GM19023 (cell line): ENCODE measurements around the gene DENND2C.

Experiments
- ATAC-seq: cut with Tn5 transposase; IDR thresholded peaks from one replicate; pipeline ENCODE4 v1.9.1; 2021; ENCODE audit warnings: mild to moderate bottlenecking, moderate library complexity; ENCODE audit not compliant: unreplicated experiment

DENND2C gene

DNA sequence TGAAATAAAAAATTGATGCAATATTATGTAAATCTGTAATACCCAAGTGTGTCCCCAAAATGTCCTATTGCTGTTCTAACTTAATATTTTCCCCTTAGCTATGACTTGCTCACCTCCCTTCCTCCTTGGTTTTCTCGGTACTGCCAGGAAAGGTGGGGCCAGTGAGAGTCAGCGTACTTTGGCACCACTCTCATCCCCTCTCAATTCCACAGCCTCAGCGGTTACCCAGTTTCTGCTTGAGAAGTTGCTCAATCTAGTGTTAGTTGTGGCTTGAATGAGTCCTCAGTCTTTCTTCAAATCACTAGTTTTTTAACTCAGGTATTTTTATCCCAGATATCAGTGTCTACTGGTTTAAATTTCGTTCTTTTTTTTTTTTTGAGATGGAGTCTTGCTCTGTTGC is 120.7 kb downstream of the DENND2C start:
- no peak for ATAC-seq

- ATAC-seq: no peak
Observed at GRCh38 chr1:114547076-114547475, 122.8 kb downstream of the DENND2C start.

- ATAC-seq: no peak
Observed at GRCh38 chr1:114545796-114546195, 124.1 kb downstream of the DENND2C start.

GRCh38 chr1:114545315-114545714 is 124.5 kb downstream of the DENND2C start:
- no peak for ATAC-seq

DNA sequence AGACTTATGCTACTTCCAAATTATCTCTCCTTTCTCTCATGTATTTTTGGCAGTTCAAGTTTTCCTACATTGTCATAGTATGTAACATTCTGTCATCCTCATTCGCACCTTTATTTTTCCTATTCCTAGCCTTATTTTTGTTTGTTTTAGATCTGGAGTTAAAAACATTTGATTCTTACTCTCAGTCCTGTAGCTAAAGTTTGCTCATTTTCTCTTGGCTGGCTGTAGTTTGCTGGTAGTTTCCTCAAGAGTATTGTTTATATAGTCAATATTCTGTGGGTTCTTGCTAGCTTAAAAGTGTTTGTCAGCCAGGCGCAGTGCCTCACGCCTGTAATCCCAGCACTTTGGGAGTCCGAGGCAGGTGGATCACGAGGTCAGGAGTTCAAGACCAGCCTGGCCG is 129.0 kb downstream of the DENND2C start:
- ATAC-seq: no peak

GRCh38 chr1:114540272-114540671 is 129.6 kb downstream of the DENND2C start:
- ATAC-seq: no peak

- no peak for ATAC-seq
Observed at GRCh38 chr1:114536043-114536442, 133.8 kb downstream of the DENND2C start.

- ATAC-seq: no peak
Observed at GRCh38 chr1:114535401-114535800, 134.4 kb downstream of the DENND2C start.
